ENCODE results near the gene FNIP1. TPM values are rescaled to one million over a fixed set of nuclear protein-coding genes. Genes with fewer than 3 reads are reported as not detected.
A peak's percentile ranks its signal among the peaks of the same experiment; 100 is the strongest.

Gene FNIP1
- total RNA-seq, 4 donors from 2014 or later: 50.2 to 64.1 (median 52.1) TPM

DNA sequence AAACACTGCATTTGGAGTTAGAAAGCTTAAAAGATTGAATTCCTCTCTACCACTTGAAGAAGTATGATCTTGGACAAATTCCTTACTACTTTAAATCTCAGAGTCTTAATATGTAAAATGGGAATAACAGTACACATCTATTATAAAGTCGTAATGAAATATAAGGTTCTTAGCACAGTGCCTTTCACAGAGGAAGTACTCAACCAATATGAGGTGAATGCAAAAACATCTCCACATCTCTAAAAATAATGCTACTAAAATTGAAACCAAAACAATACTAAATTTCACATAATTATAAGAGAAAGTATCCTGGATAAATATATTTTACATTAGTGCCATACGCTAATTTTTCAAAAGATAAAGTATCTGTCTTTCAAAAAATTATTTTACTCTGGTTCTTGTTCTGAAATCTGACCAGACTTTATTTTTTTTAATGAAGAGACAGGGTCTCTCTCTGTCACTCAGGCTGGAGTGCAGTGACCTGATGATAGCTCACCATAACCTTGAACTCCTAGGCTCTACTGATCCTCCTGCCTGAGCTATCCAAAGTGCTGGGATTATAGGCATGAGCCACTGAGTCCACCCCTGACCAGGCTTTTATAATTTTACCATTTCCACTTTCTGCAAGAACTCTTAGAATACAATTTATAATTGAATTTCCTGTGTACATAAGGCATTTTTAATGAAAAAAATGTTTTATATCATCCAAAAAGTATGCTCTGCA, 21.3 kb upstream of the FNIP1 start:
- ATAC-seq (ENCODE audit: low FRiP score) (no peak), DNase-seq (ENCODE audit: low spot score) (no peak)
- TF ChIP-seq, protein P1, sequence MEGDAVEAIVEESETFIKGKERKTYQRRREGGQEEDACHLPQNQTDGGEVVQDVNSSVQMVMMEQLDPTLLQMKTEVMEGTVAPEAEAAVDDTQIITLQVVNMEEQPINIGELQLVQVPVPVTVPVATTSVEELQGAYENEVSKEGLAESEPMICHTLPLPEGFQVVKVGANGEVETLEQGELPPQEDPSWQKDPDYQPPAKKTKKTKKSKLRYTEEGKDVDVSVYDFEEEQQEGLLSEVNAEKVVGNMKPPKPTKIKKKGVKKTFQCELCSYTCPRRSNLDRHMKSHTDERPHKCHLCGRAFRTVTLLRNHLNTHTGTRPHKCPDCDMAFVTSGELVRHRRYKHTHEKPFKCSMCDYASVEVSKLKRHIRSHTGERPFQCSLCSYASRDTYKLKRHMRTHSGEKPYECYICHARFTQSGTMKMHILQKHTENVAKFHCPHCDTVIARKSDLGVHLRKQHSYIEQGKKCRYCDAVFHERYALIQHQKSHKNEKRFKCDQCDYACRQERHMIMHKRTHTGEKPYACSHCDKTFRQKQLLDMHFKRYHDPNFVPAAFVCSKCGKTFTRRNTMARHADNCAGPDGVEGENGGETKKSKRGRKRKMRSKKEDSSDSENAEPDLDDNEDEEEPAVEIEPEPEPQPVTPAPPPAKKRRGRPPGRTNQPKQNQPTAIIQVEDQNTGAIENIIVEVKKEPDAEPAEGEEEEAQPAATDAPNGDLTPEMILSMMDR (IDR thresholded peaks at IDR 0.05): no peak

GRCh38 chr5:131814990-131815389, 18.2 kb upstream of the FNIP1 start:
- DNase-seq (ENCODE audit: low spot score) (no peak), ATAC-seq (ENCODE audit: low FRiP score) (peak; percentile 54)
- TF ChIP-seq, protein P1 (IDR thresholded peaks at IDR 0.05): no peak

- TF ChIP-seq, protein P1 (IDR thresholded peaks at IDR 0.05): no peak
- ATAC-seq (ENCODE audit: low FRiP score) (no peak), DNase-seq (ENCODE audit: low spot score) (no peak)
Measured at GRCh38 chr5:131812371-131813160, 15.7 kb upstream of the FNIP1 start.

DNA sequence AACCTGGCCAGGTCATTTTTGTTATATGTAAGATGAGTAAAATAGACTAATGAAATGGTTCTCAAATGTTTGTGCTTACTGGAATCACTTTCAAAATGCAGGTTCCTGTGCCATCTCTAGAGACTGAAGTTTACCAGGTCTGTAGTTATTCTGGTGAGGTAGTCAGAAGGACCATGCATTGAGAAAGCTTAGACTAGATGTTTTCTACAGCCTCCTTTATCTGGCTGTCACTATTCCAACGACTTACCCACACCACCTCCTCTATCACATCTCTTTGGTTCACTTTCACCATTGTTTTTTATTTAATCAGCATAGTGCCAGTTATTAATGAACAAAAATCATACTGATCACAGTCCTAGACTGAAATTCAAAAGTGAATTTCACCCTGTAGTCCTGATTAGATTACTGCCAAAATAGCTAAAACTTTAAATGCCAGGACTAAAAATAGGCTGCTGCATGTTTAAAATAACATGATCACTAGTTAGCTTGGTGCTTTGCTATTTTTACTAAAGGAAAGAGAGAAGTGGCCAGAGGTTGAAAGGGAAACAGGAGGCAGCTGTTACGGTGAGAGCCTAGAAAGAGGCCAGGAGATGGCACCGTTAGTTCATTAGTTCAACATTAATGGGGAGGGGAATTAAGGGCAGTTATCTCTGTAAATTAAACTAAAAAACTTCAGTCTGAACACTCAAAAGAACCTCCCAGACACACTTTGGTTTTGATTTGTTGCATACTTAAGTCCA, 13.9 kb upstream of the FNIP1 start:
- TF ChIP-seq, protein P1 (IDR thresholded peaks at IDR 0.05): no peak

DNA sequence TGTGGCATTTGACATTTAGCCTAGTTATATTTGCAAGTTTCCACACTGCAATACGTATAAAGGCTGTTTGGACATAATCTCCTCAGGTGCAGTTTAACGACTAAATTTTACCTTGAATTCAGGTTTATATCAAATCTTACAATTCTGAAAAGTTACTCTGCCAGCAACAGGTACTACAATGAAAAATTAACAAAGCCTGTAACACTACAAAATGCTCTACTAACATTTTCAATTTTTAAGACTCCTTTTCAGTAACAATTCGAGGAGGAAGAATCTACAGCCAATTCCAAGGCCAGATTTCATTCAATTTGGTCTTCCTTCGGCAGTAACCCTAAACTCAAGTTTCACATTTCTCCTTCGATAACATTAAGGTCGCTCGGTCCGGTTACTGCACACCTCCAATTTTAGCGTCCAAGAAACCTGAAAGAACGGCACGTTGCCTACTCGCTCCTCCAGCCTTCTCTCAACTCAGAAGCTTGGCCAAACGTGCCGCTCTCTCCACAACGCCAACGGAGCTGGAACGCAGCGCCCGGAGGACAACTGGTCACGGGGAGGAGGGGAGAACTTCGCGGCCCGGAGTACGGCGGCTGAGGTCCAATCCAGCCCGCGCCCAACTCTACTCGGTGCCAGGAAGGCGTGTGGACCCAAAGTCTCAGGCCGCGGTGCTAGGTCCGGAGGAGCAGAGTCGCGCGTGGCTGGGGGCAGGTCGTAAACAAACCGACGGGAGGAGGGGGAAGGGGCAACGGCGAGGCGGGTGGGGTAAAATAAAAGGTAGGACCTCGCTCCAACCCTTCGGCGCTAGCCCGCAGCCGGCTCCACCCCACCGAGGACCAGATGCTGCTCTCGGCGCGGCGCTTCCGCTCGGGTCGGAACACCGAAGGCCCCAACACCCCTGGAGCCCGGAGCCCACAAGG, 681 bp downstream of the FNIP1 start:
- ATAC-seq (ENCODE audit: low FRiP score) (peak; percentile 63), DNase-seq (ENCODE audit: low spot score) (peak; percentile 38)
- TF ChIP-seq, protein P1 (IDR thresholded peaks at IDR 0.05): no peak

More for the DNA sequence above, 13.9 kb upstream of the FNIP1 start:
- DNase-seq (ENCODE audit: low spot score) (no peak), ATAC-seq (ENCODE audit: low FRiP score) (no peak)

GRCh38 chr5:131795228-131795627, 1.6 kb downstream of the FNIP1 start:
- ATAC-seq (ENCODE audit: low FRiP score): no peak

More at GRCh38 chr5:131795228-131795627, 1.6 kb downstream of the FNIP1 start:
- TF ChIP-seq, protein P1 (IDR thresholded peaks at IDR 0.05): no peak
- no peak for DNase-seq (ENCODE audit: low spot score)

Measured in omental fat pad (tissue), 4 donors.